Osteoblast (primary cell): ENCODE results near the gene PTH1R. TPM values are rescaled to one million over a fixed set of nuclear protein-coding genes. Genes with fewer than 3 reads are reported as not detected.

Experiments used
- DNase-seq: peaks from one replicate; pipeline ENCODE4 v3.0.0; 2011; ENCODE audit warnings: low spot score, mixed read lengths; ENCODE audit not compliant: insufficient read length; ENCODE audit errors: missing footprints
- H2AFZ ChIP-seq: 2 replicates; pipeline ENCODE4 v1.6.0; 2011; ENCODE audit warnings: mild to moderate bottlenecking, low read length
- H3K27ac ChIP-seq: 2 replicates; pipeline ENCODE4 v1.5.1; 2011; ENCODE audit warnings: mild to moderate bottlenecking, low read depth, low read length, moderate library complexity
- H3K27me3 ChIP-seq: 2 replicates; pipeline ENCODE4 v1.6.0; 2012; ENCODE audit warnings: mild to moderate bottlenecking, control low read depth, inconsistent platforms, low read length, moderate library complexity; ENCODE audit not compliant: insufficient read depth
- H3K36me3 ChIP-seq: 2 replicates; pipeline ENCODE4 v1.5.1; 2011; ENCODE audit warnings: mild to moderate bottlenecking, low read length, control low read depth, moderate library complexity; ENCODE audit not compliant: insufficient read depth
- H3K4me1 ChIP-seq: 2 replicates; pipeline ENCODE4 v1.5.1; 2011; ENCODE audit warnings: mild to moderate bottlenecking, low read length, control low read depth, moderate library complexity; ENCODE audit not compliant: insufficient read depth
- H3K4me2 ChIP-seq: 2 replicates; pipeline ENCODE4 v1.6.0; 2011; ENCODE audit warnings: mild to moderate bottlenecking, low read length; ENCODE audit not compliant: insufficient read depth
- H3K4me3 ChIP-seq: fragments of 200-600 bp; sonication (generic); 3 replicates; pipeline ENCODE4 v1.5.1; 2012; ENCODE audit warnings: mild to moderate bottlenecking, low read length, inconsistent platforms; ENCODE audit not compliant: insufficient read depth
- H3K79me2 ChIP-seq: 2 replicates; pipeline ENCODE4 v1.6.0; 2012; ENCODE audit warnings: mild to moderate bottlenecking, low read length, control low read depth, inconsistent platforms; ENCODE audit not compliant: insufficient read depth
- H3K9me3 ChIP-seq: 2 replicates; pipeline ENCODE4 v1.5.1; 2011; ENCODE audit warnings: low read depth, low read length, control low read depth
- H4K20me1 ChIP-seq: 2 replicates; pipeline ENCODE4 v1.6.0; 2012; ENCODE audit warnings: mild to moderate bottlenecking, low read length, control low read depth; ENCODE audit not compliant: insufficient read depth
- total RNA-seq: library from RNA; depleted of rRNA; stranded (reverse); fragments of >200 nt; gene quantifications from 2 replicates; pipeline ENCODE4 v1.2.3, GENCODE V29; 2012
- TF ChIP-seq, protein P1 (sequence below): IDR thresholded peaks from 2 replicates; pipeline ENCODE4 v1.5.1; 2011; ENCODE audit warnings: mild to moderate bottlenecking, low read depth, low read length, moderate library complexity; ENCODE audit errors: extremely low read depth

The PTH1R gene
- total RNA-seq, 1 donor, result 0.36 TPM

GRCh38 chr3:46881596-46882376 lies 4.3 kb downstream of the PTH1R start:
- Histone ChIP-seq H3K4me3 (peak overlapping the region; percentile 56), H3K36me3 (no peaks in the 10 kb centered on the region), H2AFZ (no peak overlapping the region), H3K79me2 (no peaks in the 10 kb centered on the region), H3K9me3 (no peaks in the 10 kb centered on the region), H3K27me3 (peaks cover 57% of the 10 kb centered on the region), H4K20me1 (no peaks in the 10 kb centered on the region), H3K4me1 (no peaks in the 10 kb centered on the region), H3K27ac (no peak overlapping the region), H3K4me2 (peak overlapping the region; percentile 81)
- peak; percentile 85 for DNase-seq
- TF ChIP-seq, protein P1, sequence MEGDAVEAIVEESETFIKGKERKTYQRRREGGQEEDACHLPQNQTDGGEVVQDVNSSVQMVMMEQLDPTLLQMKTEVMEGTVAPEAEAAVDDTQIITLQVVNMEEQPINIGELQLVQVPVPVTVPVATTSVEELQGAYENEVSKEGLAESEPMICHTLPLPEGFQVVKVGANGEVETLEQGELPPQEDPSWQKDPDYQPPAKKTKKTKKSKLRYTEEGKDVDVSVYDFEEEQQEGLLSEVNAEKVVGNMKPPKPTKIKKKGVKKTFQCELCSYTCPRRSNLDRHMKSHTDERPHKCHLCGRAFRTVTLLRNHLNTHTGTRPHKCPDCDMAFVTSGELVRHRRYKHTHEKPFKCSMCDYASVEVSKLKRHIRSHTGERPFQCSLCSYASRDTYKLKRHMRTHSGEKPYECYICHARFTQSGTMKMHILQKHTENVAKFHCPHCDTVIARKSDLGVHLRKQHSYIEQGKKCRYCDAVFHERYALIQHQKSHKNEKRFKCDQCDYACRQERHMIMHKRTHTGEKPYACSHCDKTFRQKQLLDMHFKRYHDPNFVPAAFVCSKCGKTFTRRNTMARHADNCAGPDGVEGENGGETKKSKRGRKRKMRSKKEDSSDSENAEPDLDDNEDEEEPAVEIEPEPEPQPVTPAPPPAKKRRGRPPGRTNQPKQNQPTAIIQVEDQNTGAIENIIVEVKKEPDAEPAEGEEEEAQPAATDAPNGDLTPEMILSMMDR, result no peak

DNA sequence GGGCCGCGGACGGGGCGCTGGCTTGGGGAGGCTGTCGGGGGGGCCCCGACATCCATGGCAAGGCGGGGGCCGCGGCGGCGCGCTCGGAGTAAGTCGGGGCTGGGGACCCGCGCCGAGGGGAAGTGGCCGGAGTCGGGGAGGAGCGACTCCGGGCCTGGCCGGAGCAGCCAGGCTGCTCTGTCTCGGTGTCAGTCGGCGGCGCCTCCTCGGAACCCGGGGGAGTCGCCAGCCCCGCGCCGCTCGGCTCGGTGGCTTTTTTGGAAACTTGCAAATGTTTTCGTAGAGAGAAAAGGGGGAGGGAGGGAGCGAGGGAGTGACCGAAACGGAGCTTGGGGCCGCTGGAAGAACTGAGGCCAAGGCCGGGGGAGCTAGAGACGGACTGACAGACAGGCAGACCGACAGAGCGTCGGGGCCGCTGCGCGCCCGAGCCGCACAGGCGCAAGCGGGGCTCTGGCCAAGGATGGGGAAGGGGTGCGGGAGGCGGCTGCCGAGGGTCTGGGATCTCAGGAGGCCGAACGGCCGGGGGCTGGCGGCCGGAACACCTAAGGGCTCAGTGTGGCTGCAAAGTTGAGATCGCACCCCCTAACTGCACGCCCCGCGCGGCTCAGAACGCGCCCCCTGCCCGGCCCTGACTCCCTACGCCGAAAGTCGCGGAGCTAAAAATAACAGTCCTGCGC lies 5.0 kb downstream of the PTH1R start:
- Histone ChIP-seq H3K27ac (no peak overlapping the region), H3K36me3 (no peaks in the 10 kb centered on the region), H4K20me1 (no peaks in the 10 kb centered on the region), H3K27me3 (peaks cover 63% of the 10 kb centered on the region), H2AFZ (no peak overlapping the region), H3K4me2 (peak overlapping the region; percentile 81), H3K79me2 (no peaks in the 10 kb centered on the region), H3K4me1 (no peaks in the 10 kb centered on the region), H3K4me3 (peak overlapping the region; percentile 56), H3K9me3 (no peaks in the 10 kb centered on the region)
- DNase-seq, result peak; percentile 90
- TF ChIP-seq, protein P1, result no peak

- TF ChIP-seq, protein P1, result no peak
- Histone ChIP-seq H2AFZ (no peak overlapping the region), H3K27me3 (peaks cover 67% of the 10 kb centered on the region), H3K79me2 (no peaks in the 10 kb centered on the region), H4K20me1 (no peaks in the 10 kb centered on the region), H3K36me3 (no peaks in the 10 kb centered on the region), H3K4me3 (no peak overlapping the region), H3K4me2 (peak overlapping the region; percentile 81), H3K27ac (no peak overlapping the region), H3K9me3 (no peaks in the 10 kb centered on the region), H3K4me1 (no peaks in the 10 kb centered on the region)
- peak; percentile 97 for DNase-seq
These were observed 5.7 kb downstream of the PTH1R start for GRCh38 chr3:46883054-46883829.

DNA sequence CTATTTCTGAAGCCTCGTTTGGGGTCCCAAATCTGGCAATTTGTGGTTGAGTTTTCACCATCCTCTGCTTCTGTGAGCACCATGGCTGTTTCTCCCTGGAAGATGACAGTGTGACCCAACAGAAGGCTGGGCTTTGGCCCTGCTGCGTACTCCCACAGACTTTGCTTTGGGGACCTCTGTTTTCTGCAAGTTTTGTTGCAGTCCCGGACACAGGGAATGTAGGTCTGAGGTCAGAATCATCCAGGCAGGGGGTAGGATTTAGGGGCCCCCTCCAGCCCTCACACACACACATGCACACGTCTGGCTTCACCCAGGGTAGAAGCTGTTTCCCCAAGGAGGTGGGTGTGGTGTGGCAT lies 6.3 kb downstream of the PTH1R start:
- DNase-seq, result no peak
- Histone ChIP-seq H3K79me2 (no peaks in the 10 kb centered on the region), H4K20me1 (no peaks in the 10 kb centered on the region), H3K9me3 (no peaks in the 10 kb centered on the region), H2AFZ (no peak overlapping the region), H3K27ac (no peak overlapping the region), H3K27me3 (peaks cover 73% of the 10 kb centered on the region), H3K4me2 (no peak overlapping the region), H3K36me3 (no peaks in the 10 kb centered on the region), H3K4me3 (no peak overlapping the region), H3K4me1 (no peaks in the 10 kb centered on the region)
- TF ChIP-seq, protein P1, result no peak
